Measurements from ENCODE around the gene USPL1. TPM values are rescaled to one million over a fixed set of nuclear protein-coding genes. Genes with fewer than 3 reads are reported as not detected.
"Not testable (repeated sequence)": the region's sequence is repeated elsewhere in the genome, so short reads cannot be mapped to it uniquely, and the experiment has no call there.

Gene USPL1
- total RNA-seq, 4 donors from 2014 or later, result 8.4 to 19.1 (median 10.6) TPM

DNA sequence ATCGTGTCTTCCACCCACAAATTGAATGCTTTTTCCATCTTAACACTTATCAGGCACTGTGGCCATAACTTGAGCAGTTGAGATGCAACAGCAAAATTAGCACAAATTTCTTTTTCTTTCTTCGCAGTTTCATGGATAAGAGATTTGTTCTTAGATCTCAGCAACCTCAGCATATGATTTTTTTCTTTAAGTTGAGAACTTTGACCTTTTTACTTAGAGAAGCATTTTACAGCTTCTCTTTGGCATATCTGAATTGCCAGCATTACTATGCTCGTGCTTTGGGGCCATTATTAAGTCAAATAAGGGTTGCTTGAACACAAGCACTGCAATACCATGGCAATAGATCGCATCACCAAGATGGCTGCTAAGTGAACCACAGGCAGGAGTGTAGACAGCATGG, 16.1 kb downstream of the USPL1 start:
- Histone ChIP-seq H3K4me1 (peaks cover 0 to 25% (median 0%) of the 10 kb centered on the region in 3 donors), H3K4me3 (no peak overlapping the region), H3K36me3 (peaks cover 0 to 70% (median 11%) of the 10 kb centered on the region in 3 donors), H3K27ac (no peak overlapping the region), H3K9me3 (no peaks in the 10 kb centered on the region), H3K27me3 (no peaks in the 10 kb centered on the region)
- WGBS, 2 donors, result 92 to 93% methylated on average over 4 of the region's 4 CpGs
- intact Hi-C loops (cut with DNase I), result no loop called here
- TF ChIP-seq POLR2A (IDR thresholded peaks at IDR 0.05), result no peak
- no peak for TF ChIP-seq CTCF (IDR thresholded peaks at IDR 0.05)
- no peak for DNase-seq

DNA sequence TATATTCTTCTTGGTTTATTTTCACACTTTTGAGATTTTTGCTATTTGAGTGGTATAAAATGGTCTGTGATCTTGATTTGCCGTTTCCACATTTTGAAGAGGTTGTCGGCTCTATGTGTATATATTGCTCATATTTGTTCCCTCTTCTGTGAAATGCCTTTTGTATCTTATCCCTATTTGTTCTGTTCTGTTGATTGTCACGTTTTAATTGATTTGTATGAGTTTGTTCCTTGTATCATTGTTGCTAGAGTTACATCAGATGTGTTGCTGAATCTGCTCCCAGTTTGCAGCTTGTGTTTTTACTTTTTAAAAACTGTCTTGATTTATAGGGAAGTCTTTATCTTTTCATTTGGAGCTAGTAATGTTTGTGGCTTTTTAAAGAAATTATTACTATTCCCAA, 17.1 kb downstream of the USPL1 start:
- H3K4me3 ChIP-seq, result no peak overlapping the region
- no peak for TF ChIP-seq POLR2A (IDR thresholded peaks at IDR 0.05)
- TF ChIP-seq CTCF (IDR thresholded peaks at IDR 0.05), result no peak
- 82 to 85% methylated on average over 3 of the region's 3 CpGs for WGBS, 2 donors
- H3K9me3 ChIP-seq, result no peaks in the 10 kb centered on the region
- peaks cover 0 to 25% (median 0%) of the 10 kb centered on the region in 3 donors for H3K4me1 ChIP-seq
- H3K27ac ChIP-seq, result no peak overlapping the region
- no peaks in the 10 kb centered on the region for H3K27me3 ChIP-seq
- intact Hi-C loops (cut with DNase I), result no loop called here
- H3K36me3 ChIP-seq, result peaks cover 0 to 70% (median 11%) of the 10 kb centered on the region in 3 donors
- DNase-seq, result no peak

DNA sequence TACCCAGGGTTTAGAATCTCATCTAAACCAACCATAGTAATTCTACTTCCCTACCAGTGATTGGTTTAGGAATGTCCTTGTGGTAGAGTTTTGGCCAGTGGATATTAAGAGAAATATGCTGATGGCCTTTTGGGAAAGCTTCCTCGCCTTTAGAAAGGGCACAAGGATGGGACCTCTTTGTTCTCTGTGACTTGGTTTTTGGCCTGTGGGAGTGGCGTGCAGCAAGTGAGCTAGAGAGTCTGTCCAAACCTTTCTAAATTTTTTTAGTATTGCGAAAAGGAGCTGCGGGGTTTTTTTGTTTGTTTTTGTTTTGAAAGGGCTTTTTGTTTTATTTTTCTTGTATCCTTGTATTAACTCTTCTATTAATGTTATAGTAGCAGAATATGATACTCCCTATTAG, 20.6 kb downstream of the USPL1 start:
- 82 to 86% methylated on average over 4 of the region's 4 CpGs for WGBS, 2 donors
- DNase-seq, result no peak
- no peaks in the 10 kb centered on the region for H3K27me3 ChIP-seq
- intact Hi-C loops (cut with DNase I), result no loop called here
- H3K9me3 ChIP-seq, result no peaks in the 10 kb centered on the region
- TF ChIP-seq POLR2A (IDR thresholded peaks at IDR 0.05) (no peak), CTCF (IDR thresholded peaks at IDR 0.05) (no peak)
- H3K27ac ChIP-seq, result no peak overlapping the region
- peaks cover 0 to 67% (median 2%) of the 10 kb centered on the region in 3 donors for H3K36me3 ChIP-seq
- peaks cover 0 to 25% (median 0%) of the 10 kb centered on the region in 3 donors for H3K4me1 ChIP-seq
- H3K4me3 ChIP-seq, result no peak overlapping the region

- intact Hi-C loops (cut with DNase I), result no loop called here
- 91 to 92% methylated on average over 4 of the region's 4 CpGs for WGBS, 2 donors
- H3K4me3 ChIP-seq, result no peak overlapping the region
These were observed 22.0 kb downstream of the USPL1 start for GRCh38 chr13:30639671-30640070.

DNA sequence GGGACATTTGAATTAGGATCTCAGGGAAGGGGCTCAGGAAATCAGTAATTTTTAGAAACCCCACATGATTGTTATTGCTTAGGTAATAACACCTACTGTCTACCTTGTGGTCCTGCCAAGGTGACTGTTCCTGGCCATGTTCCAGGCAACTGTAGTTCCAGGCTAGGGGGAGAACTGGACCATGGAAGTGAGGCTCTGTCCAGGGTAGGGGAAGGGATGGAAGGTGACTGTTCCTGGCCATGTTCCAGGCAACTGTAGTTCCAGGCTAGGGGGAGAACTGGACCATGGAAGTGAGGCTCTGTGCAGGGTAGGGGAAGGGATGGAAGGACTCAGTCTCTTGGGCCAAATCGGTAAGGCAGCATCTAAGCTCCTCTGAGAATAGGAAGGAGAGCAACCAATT, 23.5 kb downstream of the USPL1 start:
- H3K27ac ChIP-seq; DNase-seq; H3K9me3 ChIP-seq; H3K4me3 ChIP-seq; H3K27me3 ChIP-seq; intact Hi-C loops (cut with DNase I): not testable (repeated sequence)
- peaks cover 0 to 81% (median 12%) of the 10 kb centered on the region in 3 donors for H3K36me3 ChIP-seq
- peaks cover 0 to 24% (median 0%) of the 10 kb centered on the region in 3 donors for H3K4me1 ChIP-seq
- WGBS, 2 donors, result 92% methylated on average over 1 of the region's 1 CpG

More at GRCh38 chr13:30639671-30640070, 22.0 kb downstream of the USPL1 start:
- Histone ChIP-seq H3K36me3 (peaks cover 0 to 67% (median 12%) of the 10 kb centered on the region in 3 donors), H3K27ac (no peak overlapping the region), H3K9me3 (no peaks in the 10 kb centered on the region), H3K4me1 (peaks cover 0 to 27% (median 0%) of the 10 kb centered on the region in 3 donors), H3K27me3 (no peaks in the 10 kb centered on the region)
- DNase-seq, result no peak
- no peak for TF ChIP-seq POLR2A (IDR thresholded peaks at IDR 0.05)
- TF ChIP-seq CTCF (IDR thresholded peaks at IDR 0.05), result no peak

DNA sequence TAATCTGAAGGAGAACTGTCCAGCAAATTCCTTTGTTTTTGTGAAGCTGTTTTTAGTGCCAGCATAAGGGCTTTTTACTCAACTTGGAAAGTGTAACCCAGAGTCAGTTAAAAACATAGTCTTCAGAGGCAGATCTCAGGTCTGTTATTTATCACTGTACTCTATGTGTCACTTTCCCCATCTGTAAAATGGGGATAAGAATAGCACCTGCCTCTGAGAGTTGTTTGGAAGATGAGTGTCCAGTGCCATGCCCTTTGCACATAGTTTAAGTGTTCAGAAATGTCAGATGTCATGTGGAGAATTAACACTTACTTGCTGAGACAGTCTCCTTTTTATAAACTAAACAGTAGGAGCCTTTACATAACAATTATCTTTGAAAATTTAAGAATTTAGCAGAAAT, 27.9 kb downstream of the USPL1 start:
- H3K27me3 ChIP-seq, result no peaks in the 10 kb centered on the region
- TF ChIP-seq CTCF (IDR thresholded peaks at IDR 0.05) (no peak), POLR2A (IDR thresholded peaks at IDR 0.05) (no peak)
- H3K9me3 ChIP-seq, result no peaks in the 10 kb centered on the region
- peaks cover 0 to 99% (median 23%) of the 10 kb centered on the region in 3 donors for H3K36me3 ChIP-seq
- intact Hi-C loops (cut with DNase I), result no loop called here
- no peak overlapping the region for H3K4me3 ChIP-seq
- peaks cover 0 to 8% (median 0%) of the 10 kb centered on the region in 3 donors for H3K4me1 ChIP-seq
- no peak overlapping the region for H3K27ac ChIP-seq
- DNase-seq, result no peak

Measured in esophagus squamous epithelium (tissue), 5 donors.